ENCODE results near the gene CHIC2.

DNA sequence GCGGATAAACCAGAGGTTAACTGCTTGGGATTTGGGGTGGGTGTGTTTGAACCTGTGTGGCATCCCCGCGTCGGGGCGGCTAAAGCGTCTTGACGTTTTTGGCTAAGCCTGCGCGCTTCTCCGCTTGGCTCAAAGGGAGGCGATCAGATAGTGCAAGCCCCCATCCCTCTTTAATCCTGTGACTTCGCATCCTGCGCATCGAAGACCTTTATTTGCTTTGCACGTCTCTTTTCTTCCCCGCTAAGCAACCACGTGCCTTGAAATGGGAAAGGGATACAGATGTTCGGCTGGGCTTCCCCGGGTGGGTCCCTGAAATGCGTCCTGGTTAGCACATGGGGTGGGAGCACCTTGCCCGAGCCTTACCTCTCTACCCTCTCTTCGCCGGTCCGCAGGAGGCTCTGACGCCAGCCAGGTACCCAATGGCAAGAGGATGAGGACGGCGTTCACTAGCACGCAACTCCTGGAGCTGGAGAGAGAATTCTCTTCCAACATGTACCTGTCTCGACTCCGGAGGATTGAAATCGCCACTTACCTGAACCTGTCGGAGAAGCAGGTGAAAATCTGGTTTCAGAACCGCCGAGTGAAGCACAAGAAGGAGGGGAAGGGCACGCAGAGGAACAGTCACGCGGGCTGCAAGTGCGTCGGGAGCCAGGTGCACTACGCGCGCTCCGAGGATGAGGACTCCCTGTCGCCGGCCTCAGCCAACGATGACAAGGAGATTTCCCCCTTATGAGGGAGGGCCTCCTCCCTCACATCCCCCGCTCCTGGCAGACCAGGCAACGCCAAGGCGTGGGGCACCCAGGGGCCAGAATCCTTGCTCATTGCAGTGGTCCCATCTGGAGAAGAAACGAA is 37.0 kb upstream of the CHIC2 start:
- TF ChIP-seq POLR2A (IDR thresholded peaks at IDR 0.05; ENCODE audit: low read depth) (no peak), EP300 (IDR thresholded peaks at IDR 0.05) (no peak)
- TF ChIP-seq, protein P1, sequence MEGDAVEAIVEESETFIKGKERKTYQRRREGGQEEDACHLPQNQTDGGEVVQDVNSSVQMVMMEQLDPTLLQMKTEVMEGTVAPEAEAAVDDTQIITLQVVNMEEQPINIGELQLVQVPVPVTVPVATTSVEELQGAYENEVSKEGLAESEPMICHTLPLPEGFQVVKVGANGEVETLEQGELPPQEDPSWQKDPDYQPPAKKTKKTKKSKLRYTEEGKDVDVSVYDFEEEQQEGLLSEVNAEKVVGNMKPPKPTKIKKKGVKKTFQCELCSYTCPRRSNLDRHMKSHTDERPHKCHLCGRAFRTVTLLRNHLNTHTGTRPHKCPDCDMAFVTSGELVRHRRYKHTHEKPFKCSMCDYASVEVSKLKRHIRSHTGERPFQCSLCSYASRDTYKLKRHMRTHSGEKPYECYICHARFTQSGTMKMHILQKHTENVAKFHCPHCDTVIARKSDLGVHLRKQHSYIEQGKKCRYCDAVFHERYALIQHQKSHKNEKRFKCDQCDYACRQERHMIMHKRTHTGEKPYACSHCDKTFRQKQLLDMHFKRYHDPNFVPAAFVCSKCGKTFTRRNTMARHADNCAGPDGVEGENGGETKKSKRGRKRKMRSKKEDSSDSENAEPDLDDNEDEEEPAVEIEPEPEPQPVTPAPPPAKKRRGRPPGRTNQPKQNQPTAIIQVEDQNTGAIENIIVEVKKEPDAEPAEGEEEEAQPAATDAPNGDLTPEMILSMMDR (IDR thresholded peaks at IDR 0.05): no peak
